HG02798 (cell line): ENCODE measurements around the gene TMED6.

Experiments used
- ATAC-seq: cut with Tn5 transposase; IDR thresholded peaks from one replicate; pipeline ENCODE4 v1.9.1; 2021; ENCODE audit warnings: mild to moderate bottlenecking; ENCODE audit not compliant: unreplicated experiment, poor library complexity

The TMED6 gene

DNA sequence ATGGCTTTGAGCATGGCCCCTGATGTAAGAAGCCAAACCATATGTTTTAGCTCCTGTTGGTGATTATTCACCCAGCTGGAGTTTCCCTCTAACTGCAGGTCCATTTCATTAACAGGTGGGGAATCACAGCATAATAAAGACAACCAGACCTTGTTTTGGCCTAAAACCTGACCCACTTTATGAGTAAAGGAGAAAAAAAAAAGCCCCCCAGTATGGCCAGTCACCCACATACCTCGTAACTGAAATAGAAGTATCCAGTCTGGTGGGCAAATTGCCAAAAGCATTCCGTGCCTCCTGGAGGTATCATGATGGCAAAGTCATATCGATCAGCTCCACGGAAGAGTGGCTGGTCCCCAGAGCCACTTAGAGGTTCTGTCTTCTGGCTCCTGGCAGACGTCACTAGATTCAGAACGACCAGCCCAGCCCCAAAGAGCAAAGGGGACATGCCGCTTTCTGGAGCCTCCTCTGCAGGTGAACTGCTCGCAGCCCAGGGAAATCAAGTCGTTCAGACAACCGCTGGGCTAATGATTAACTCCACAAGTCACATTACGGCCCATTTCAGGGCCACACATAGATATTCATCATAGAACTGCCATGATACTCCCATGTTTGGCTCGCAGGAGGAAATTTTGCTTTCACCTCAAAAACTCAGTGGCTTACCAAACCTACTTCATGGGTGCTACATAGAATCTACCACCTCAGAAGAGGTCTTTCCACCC, at the start of gene TMED6:
TSS of gene TMED6 (minus strand) at position 478 of the 719 bp plus-strand sequence. CDS start at position 445, 33 bp downstream.
- no peak for ATAC-seq

DNA sequence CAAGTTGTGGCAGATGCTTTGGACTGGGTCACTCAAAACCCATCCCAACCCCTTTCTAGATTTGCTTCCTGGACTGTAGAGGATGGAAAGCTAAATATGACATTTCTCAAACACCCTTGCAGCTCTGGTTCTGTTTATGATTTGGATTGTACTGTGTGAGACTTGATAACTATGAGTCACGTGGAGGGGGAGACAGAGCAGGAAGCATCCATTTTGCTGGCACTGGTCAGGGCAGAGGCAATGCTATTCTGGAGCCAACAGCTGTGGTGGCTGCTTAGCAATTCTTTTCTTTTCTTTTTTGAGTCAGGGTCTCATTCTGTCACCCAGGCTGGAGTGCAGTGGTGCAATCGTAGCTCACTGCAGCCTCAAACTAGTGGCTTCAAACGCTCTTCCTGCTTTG, 47.8 kb upstream of the TMED6 start:
- ATAC-seq = no peak

DNA sequence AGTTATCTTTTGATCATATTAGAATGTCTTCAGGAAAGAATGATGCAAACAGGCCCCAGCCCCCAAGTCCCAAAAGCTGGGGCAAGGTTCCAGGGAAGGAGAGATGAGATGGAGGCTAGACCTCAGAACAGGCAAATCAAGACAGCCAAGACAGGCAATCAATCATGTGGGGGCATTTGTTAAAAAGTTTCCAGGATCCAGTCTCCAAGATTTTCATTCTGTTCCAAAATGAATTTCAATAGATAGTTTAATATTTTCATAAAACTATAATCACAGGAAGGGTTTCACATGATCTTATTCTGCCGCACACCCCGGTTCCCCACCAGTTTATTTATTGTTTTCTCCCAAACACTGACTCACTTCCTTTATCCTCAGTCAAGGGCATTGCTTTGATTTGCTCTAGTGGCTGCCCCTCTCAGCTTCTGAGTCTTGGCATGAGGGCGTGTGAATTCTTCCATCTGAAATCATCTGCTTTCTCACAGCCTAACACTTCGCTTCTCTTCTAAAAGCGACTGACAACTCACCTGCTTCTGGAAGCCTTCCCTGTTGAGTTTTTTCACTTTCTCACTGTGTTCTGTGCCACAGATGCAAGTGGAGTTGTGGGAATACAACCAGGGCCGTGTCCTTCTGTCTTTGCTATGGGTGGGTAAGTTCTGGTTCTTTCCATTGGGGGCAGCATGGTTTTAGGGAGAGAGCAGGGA, 46.4 kb upstream of the TMED6 start:
- ATAC-seq = no peak

DNA sequence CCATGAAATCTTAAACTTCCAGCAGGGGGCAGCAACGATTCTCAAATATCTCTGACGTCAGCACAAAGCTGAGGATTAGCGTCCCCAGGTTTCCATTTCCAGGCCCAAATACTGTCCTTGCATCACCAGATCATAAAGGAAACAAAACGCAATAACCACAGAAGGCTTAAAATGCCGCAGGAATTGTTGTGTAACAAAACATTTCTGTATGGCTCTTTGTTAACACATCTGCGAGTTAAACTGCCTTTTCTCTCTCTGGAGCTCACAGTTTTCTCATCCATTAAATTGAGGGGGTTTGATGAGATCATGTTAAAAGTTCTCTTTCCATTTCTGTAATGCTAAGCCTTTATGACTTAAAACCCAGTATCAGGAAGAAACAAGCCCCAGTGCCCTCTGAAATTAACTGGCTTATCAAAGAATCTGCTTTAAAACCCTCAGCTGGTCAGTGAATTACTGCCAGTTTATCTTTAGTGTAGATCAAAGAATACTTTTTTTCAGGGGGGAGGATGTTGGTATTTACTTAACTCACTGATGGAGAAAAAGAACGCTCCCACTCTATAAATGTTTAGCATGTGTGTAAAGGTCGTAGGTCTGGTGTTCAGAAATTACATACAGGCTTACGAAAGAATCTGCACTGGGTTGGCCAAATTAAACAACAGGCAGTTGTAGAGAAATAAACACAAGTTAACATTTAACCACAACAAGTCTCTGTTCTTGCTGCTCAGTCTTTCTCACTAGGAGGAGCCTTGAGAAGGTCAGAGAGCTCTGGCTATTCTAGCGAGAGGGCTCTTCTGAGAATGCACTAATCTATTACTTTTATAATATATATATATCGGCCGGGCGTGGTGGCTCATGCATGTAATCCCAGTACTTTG, 44.8 kb upstream of the TMED6 start:
- peak; percentile 45 for ATAC-seq

DNA sequence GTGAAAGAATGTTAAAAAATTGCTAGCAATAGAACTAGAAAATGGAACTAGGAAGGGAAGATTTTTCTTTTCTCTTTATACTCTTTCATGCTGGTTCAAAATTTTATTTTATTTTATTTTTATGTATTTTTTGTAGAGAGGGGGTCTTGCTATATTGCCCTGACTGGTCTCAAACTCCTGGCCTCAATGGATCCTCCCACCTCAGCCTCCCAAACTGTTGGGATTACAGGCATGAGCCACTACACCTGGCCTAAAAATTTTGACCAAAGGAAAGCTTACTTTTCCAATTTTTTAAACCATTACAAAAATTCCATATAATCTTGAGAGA, 44.2 kb upstream of the TMED6 start:
- no peak for ATAC-seq

DNA sequence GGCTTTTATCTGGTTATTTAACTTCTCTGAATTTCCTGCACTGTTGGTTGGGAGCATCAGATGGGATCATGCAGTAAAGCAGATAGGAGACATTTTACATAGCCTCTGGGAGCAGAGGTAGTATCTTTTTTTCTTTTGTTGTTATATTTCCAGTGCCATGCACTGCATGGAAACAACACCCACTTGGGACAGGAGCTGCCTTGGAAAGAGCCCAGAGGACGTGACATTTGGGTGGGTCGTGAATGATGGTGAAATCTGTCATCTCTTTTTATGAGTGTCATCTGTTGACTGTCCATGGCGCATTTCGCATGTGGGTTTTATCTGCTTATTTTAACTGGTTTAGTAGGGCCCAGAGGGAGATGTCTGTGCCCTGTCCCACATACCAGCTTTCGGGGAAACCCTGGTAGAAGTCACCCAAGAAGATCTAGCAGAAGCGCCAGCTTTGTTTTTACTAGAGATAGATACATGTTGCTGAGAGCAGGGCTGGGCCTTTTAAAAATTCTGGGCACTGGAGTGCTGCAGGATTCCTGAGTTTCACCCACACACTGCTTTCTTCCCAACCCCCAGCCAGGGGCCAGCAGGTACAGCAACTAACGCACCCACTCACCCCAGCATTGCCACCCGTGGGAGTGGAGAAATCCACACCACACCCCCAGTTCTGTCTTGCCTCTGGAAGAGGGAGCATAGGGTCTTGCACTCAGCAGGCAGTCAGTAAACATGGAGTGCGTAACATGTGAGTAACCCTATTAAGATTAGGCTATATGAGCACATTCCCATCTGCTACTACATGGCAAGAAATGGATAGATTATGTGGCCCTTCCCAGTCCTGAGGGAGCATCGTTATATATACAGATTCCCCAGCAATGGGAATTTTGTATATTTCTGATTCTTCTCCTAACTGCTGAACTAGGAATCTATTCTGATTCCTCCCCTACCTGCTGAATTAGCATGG, 42.6 kb upstream of the TMED6 start:
- no peak for ATAC-seq

DNA sequence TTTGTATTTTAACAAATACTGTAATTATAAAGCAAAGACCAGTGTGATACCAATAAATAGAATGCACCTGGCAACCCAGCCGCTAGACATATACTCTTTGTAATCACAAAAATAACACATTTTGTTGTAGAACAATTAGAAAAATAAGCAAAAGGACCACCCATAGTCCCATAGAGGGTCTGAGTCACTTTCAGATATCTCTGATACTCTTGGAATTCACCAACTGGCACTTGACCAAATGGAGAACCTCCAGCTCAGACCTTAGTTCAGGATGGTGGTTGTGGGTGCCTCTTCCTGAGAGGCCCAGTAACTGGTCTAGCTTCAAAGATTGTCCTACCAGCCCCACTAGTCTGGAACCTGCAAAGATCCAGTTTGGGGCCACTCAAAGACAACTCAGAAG, 35.0 kb upstream of the TMED6 start:
- no peak for ATAC-seq

DNA sequence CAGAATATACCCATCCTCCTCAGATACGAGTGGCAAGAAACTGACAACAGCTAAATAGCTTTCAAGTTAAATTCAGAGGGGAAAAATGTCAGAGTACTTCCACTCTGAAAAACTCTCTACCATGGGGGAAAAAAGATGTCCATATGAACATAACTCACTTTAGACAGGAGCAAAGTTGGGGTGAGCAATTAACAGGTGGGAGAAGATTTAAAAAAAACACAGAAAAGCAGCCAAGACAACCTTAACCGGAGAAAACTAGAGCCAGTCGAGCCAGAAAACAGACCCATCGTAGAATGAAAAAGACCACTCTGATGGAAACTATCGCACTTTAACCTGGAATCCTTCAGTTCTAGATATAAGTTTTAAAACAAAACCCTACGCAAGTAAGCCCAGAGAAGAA, 33.4 kb upstream of the TMED6 start:
- ATAC-seq = no peak

DNA sequence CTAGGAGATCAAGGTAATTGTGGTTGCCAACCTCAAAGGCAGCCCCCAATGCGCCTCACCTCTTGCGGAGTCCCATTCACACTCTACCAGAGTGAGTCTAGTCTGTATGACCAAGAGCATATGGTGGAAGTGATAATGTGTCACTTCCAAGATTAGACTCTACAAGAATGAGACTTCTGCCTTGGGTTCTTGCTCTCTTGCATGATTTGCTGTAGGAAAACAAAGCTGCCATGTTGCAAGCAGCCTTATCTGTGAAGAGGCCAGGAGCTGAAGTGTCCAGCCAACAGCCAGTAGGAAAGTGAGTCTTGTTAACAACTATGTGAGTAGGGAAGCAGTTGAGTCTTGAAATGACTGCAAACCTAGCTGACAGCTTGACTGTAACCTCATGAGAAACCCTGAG, 30.8 kb upstream of the TMED6 start:
- ATAC-seq = no peak

DNA sequence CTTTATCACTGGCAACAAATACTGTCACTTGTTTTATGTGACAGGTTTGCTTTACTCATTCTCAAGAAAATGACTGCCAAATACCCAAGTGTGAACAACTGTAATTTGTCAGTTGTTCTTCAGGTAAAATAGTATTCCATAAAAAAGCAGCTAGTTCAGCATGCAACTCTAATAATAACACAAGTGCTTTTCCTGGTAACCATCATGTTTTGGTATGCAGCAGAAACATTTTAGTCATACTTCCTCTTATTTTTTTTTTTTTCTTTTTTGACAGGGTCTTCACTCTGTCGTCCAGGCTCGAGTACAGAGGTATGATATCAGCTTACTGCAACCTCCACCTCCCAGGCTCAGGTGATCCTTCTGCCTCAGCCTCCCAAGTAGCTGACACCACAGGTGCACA, 29.6 kb upstream of the TMED6 start:
- no peak for ATAC-seq

DNA sequence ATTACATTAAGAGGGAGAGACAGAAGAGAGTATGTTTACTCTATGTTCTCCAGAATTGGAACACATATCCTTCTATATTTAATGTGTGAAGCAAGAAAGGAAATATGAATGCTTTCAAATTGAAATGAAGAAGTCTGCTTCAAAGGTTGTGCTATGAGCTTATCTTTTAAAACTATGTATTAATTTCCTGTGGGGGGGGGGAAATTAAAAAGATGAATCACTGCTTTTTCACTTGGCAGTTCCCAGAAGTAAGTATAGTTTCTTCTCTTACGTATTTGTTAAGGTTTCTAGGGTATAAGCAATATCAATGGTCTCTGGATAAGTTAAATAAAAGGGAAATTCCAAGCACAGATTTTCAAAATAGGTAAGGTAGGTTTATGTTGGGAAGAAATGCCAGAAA, 27.2 kb upstream of the TMED6 start:
- no peak for ATAC-seq

DNA sequence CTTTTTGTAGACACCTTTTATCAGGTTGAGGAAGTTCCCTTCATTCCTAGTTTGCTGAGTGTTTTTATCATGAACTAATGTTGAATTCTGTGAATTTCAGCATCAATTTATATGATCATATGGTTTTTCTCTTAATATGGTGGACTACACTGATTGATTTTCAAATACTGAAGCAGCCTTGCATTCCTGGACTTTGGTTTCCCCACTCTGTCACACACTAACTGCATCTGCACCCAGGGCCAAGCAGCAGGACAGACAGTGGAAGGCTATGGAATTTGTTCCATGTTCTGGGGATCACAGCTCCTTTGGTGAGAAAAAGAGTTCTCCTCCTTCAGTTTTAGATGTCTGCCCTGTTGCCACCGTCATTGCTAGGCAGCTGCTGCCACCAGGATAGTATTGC, 26.4 kb upstream of the TMED6 start:
- ATAC-seq = no peak

DNA sequence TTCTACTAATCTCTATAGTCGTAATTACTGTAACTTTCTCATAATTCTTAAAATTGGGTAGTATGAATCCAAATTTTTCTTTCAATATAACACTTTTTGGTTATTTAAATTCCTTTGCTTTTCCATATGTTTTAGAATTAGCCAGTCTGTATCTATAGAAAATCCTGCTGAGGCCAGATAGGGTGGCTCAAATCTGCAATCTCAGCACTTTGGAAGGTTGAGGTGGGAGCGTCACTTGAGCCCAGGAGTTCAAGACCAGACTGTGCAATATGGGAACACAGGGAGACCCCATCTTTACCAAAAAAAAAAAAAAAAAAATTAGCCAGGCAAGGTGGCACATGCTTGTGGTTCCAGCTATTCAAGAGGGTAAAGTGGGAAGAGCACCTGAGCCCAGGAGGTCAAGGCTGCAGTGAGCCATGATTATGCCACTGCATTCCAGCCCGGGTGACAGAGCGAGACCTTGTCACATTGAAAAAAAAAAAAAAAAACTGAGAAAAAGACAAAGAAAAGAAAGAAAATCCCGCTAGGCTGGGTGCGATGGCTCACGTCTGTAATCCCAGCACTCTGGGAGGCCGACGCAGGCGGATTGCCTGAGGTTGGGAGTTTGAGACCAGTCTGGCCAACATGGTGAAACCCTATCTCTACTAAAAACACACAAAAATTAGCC, 24.9 kb upstream of the TMED6 start:
- no peak for ATAC-seq

DNA sequence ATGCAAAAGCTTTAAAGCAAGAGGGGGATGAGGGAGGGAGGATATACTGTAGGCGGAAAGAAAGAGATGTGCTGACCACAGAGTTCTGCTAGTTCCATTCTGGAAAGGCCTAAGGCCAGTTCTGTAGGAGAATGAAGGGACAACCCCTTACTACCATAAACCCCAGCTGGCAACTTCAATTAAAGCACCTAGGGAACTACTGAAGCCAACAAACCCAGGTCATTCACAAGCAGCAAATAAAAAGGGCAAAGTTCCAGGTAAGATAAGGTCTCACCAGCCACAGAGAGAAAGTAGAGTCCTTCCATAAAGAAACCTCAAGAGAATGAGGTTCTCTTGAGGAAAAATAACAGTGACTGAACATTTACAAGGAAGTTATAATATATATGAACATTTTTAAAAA, 21.4 kb upstream of the TMED6 start:
- no peak for ATAC-seq

DNA sequence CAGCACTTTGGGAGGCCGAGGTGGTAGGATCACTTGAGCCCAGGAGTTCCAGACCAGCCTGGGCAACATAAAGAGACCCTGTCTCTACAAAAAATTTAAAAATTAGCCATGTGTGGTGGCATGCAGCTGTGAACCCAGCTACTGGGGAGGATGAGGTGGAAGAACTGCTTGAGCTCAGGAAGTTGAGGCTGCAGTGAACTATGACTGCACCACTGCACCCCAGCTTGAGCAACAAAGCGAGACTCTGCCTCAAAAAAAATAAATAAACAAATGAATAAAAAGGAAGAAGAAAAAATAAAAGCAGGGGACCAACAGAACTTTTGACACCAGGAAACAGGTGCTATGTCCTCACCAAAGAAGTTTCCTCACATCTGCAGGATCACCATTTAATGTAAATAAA, 20.0 kb upstream of the TMED6 start:
- no peak for ATAC-seq

DNA sequence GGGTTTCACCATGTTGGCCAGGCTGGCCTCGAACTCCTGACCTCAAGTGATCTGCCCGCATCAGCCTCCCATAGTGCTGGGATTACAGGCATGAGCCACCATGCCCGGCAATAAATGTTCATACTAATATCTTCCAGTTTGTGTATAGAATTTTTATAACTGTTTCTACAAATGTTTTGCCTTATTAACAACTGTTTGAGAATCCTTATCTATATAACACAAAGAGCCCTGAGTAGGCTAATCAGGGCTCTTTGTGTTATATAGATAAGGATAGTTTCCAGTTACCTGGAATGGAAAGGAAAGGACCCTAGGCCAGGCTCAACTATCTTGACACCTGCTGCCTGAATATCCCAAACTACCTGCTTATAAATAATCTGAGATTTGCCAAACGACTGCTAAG, 17.3 kb upstream of the TMED6 start:
- ATAC-seq = no peak

DNA sequence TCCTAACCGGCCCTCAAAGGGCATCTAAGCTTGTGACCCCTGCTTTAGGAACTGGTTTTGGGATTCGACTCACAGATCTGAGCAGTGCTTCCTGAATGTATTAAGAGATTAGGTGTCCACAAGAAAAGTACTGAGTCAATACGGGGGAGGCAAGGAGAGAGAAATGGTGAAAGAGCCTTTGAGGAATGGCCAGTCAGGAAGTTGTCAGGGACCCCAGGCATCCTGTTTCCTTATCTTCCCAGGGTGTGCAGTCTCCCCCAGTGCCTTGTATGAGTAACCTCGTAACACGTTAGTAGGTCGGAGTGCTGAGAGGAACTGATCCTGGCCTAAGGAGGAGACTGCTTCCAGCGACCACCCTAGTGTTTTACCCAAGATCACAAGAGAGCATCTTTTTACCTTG, 16.4 kb upstream of the TMED6 start:
- no peak for ATAC-seq

DNA sequence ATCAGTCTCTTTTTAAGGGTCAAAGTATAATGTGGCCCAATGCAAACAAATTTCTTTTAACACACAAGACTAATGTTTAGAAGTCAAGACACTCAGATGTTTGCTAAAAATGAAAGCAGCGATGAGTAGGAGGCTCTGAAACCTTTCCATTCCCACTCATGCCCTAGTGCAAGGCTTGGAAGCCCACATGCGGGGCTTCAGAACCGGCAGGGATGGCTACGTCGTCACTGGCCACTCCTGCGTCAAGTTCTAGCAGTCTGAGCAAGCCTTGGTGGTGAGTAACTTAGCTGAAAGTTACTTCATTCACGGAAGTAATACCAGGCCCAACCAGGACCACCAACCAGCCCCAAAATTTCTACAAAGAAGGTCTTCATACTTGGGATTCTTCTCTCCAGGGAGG, 14.8 kb upstream of the TMED6 start:
- no peak for ATAC-seq

DNA sequence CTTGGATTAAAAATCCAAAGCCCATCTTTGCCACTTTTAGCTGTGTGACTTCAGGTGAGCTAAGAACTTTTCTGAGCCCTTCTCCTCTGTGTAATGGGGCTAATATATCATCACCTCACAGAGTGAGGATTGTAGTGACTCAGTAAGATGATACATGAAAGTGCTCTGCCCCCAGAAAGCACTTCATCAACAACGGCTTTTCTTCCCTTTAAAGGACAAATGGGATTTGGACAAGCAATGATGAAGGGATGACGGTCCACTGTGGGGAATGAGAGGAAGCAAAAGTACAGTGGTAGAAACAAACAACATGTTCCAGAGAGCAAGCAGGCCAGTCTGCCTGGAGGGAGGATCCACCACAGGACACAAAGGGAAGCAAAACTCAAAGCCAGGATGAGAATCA, 14.3 kb upstream of the TMED6 start:
- ATAC-seq = no peak

DNA sequence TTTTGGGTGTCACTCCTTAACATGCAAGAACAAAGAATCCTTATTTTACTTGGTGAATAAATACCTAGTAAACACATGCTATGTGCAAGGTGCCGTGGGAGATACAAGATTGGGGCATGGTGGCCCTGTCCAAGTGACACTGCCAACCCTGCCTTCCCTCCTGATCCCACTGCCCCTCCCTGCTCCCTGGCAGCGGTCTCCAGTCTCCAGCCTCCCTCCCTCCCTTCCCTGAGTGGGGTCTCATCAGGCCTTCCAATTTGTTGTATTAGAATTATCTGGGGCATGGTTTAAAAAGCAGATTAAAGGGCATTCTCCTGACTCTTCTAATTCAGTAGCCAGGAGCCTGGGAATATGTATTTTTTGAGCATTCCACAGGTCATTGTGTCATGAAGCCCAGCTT, 12.5 kb upstream of the TMED6 start:
- no peak for ATAC-seq
